ENCODE results near the gene RAB27B.
"Not testable (repeated sequence)": the region's sequence is repeated elsewhere in the genome, so short reads cannot be mapped to it uniquely, and the experiment has no call there.

The RAB27B gene

DNA sequence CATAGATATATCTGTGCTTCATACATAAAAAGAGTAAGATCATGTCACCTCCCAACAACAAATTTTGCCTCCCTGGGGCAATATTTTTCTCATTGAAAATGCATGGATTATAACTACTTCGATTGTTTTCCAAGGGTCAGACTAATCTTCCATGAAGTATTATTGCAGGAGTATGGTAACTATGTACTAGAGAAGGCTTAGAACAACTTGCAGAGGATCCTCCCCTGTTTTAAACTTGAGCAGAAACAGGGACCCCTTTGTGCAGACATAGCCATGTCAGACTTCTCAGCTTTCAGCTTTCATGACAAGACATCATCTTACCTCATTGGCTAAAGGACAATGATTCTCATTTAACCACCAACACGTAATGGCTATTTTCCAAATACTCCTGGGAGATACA, 13.2 kb upstream of the RAB27B start:
- Histone ChIP-seq H3K36me3 (ENCODE audit: control insufficient read depth, insufficient read depth, low read length) (no peaks in the 10 kb centered on the region), H3K4me3 (replicated peaks; ENCODE audit: low read depth, low read length) (no peak overlapping the region), H3K27me3 (replicated peaks; ENCODE audit: control insufficient read depth, insufficient read depth, low read length) (no peaks in the 10 kb centered on the region)
- DNase-seq (ENCODE audit: extremely low read depth, insufficient read length) = no peak
- TF ChIP-seq, protein P1, sequence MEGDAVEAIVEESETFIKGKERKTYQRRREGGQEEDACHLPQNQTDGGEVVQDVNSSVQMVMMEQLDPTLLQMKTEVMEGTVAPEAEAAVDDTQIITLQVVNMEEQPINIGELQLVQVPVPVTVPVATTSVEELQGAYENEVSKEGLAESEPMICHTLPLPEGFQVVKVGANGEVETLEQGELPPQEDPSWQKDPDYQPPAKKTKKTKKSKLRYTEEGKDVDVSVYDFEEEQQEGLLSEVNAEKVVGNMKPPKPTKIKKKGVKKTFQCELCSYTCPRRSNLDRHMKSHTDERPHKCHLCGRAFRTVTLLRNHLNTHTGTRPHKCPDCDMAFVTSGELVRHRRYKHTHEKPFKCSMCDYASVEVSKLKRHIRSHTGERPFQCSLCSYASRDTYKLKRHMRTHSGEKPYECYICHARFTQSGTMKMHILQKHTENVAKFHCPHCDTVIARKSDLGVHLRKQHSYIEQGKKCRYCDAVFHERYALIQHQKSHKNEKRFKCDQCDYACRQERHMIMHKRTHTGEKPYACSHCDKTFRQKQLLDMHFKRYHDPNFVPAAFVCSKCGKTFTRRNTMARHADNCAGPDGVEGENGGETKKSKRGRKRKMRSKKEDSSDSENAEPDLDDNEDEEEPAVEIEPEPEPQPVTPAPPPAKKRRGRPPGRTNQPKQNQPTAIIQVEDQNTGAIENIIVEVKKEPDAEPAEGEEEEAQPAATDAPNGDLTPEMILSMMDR (IDR thresholded peaks at IDR 0.05; ENCODE audit: insufficient read depth, low read length, poor library complexity, severe bottlenecking) = no peak

DNA sequence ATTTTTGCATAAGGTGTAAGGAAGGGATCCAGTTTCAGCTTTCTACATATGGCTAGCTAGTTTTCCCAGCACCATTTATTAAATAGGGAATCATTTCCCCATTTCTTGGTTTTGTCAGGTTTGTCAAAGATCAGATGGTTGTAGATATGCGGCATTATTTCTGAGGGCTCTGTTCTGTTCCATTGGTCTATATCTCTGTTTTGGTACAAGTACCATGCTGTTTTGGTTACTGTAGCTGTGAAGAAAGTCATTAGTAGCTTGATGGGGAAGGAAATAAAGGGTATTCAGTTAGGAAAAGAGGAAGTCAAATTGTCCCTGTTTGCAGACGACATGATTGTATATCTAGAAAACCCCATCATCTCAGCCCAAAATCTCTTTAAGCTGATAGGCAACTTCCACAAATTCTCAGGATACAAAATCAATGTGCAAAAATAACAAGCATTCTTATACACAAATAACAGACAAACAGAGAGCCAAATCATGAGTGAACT, 7.4 kb upstream of the RAB27B start:
- H3K27me3 ChIP-seq (replicated peaks; ENCODE audit: control insufficient read depth, insufficient read depth, low read length); H3K4me3 ChIP-seq (replicated peaks; ENCODE audit: low read depth, low read length); H3K36me3 ChIP-seq (ENCODE audit: control insufficient read depth, insufficient read depth, low read length); DNase-seq (ENCODE audit: extremely low read depth, insufficient read length): not testable (repeated sequence)

DNA sequence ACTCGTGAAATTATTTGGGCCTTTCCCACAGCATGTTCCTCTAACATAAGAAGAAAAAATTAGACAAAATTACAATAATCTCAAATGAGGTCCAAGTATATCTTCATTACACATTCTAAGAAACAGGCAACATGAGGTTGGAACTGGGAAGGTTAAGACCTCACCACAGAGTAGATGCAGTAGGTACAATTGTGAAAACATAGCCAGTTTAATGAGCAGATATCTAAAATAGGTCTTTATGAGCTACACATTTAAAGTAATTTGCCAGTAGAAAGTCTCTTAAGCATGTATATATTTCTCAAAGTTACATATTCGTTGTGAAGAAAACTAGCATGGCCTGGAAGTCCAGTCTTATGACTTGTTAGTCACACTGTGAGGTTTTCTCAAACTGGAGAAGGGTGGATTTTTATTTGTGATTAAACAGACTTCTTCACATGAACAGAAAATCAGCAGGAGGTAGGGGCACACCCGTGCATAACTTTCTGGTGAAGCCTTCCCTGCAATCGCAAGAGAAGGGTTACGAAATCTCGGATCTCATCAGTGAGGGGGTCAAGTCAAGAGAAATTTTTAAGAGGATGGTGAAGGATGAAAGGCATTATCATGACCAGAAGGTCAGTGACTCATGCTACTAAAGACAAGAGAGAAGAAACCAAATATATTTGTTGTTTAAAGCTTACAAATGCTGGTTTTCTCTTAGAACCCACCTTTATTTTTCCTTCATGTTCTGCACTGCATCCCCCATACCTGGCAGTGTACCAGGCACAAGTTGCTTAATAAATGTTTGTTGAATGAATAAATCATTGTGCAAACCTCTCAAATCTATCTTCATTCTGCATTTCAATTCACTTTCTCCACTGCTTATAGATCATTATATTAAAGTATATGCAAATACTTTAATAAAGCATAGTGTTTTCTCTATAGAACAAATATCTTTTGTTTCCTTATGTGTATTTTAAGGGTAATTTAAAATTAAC, 5.1 kb upstream of the RAB27B start:
- no peaks in the 10 kb centered on the region for H3K27me3 ChIP-seq (replicated peaks; ENCODE audit: control insufficient read depth, insufficient read depth, low read length)
- no peaks in the 10 kb centered on the region for H3K36me3 ChIP-seq (ENCODE audit: control insufficient read depth, insufficient read depth, low read length)
- no peak overlapping the region for H3K4me3 ChIP-seq (replicated peaks; ENCODE audit: low read depth, low read length)
- TF ChIP-seq, protein P1 (IDR thresholded peaks at IDR 0.05; ENCODE audit: insufficient read depth, low read length, poor library complexity, severe bottlenecking) = no peak
- DNase-seq (ENCODE audit: extremely low read depth, insufficient read length) = no peak

DNA sequence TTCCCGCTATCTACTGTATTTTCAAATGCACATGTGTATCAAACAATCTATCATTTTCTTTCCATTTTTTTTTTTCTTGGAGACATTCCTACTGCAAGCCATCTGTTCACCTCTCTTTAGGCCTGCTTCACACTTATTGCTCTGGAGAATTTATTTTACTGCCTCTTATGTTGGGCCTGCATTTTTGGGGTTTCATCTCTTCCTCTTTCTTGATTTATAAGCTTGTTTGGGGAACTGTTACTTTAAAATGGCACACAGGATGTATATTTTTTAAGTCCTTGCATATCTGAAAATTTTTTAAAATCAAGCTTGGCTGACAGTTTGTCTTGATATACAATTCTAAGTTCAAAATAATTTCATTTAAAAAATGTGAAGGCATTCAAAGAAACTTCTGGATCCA, 3.5 kb upstream of the RAB27B start:
- no peak overlapping the region for H3K4me3 ChIP-seq (replicated peaks; ENCODE audit: low read depth, low read length)
- no peak for DNase-seq (ENCODE audit: extremely low read depth, insufficient read length)
- TF ChIP-seq, protein P1 (IDR thresholded peaks at IDR 0.05; ENCODE audit: insufficient read depth, low read length, poor library complexity, severe bottlenecking) = no peak
- no peaks in the 10 kb centered on the region for H3K36me3 ChIP-seq (ENCODE audit: control insufficient read depth, insufficient read depth, low read length)
- H3K27me3 ChIP-seq (replicated peaks; ENCODE audit: control insufficient read depth, insufficient read depth, low read length) = no peaks in the 10 kb centered on the region; the same call in 1 of the 2 replicates

DNA sequence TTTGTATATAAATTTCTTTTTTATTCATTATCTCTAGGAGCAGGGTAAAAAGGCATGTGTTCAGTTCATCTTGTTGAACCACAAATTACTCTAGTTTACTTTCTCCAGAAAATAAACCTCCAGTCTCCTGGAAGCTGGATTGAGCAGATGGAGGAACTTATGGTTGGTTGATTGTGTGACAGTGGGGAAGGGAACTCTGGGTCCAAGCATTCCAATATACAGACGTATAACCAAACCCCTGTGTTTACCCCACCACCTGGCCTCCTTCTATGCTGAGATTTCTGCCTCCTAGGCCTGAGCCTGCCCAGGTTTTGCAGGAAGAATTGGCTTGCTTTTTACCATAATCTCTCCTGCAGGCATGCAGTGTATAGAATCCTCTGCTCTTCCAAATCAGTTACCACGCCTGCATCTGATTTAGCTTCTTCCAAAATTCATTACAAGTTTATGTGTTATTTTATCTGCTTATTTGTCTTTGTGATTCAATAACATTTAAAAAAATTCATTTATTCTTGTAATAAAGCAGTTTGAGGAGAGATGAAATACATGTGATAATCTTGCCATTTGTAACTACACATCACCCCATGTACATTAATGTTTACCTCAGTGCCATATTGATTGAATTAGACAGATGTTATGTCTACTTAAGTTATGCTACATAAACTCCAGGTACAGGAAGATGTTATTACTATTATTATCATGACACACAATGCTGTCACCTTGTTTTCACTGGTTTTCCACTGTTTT, 2.5 kb upstream of the RAB27B start:
- no peaks in the 10 kb centered on the region for H3K36me3 ChIP-seq (ENCODE audit: control insufficient read depth, insufficient read depth, low read length)
- TF ChIP-seq, protein P1 (IDR thresholded peaks at IDR 0.05; ENCODE audit: insufficient read depth, low read length, poor library complexity, severe bottlenecking) = no peak
- no peak for DNase-seq (ENCODE audit: extremely low read depth, insufficient read length)
- no peak overlapping the region for H3K4me3 ChIP-seq (replicated peaks; ENCODE audit: low read depth, low read length)
- no peaks in the 10 kb centered on the region; the same call in 1 of the 2 replicates for H3K27me3 ChIP-seq (replicated peaks; ENCODE audit: control insufficient read depth, insufficient read depth, low read length)

DNA sequence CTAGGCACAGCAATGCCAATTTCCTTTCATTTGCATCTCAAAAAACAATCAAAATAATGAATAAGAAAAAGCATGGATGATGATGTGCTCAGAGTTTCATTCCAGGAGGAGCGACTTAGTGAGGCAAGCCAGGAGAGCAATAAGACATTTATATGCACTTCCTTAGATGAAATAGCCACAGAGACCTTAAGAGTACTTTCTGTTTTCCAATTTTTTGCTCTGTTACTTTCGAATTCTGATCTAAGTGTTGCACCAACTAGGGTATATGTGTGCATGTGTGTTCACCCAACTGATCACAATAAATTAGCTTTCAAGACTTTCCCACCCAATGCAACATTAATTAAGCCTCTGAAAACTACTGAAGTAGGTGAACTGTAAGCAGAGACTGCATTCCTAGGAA, 709 bp downstream of the RAB27B start:
- DNase-seq (ENCODE audit: extremely low read depth, insufficient read length) = no peak
- TF ChIP-seq, protein P1 (IDR thresholded peaks at IDR 0.05; ENCODE audit: insufficient read depth, low read length, poor library complexity, severe bottlenecking) = no peak
- no peak overlapping the region for H3K4me3 ChIP-seq (replicated peaks; ENCODE audit: low read depth, low read length)
- no peaks in the 10 kb centered on the region; the same call in 1 of the 2 replicates for H3K27me3 ChIP-seq (replicated peaks; ENCODE audit: control insufficient read depth, insufficient read depth, low read length)
- H3K36me3 ChIP-seq (ENCODE audit: control insufficient read depth, insufficient read depth, low read length) = no peaks in the 10 kb centered on the region
